GM21423 (cell line): ENCODE results near the gene CAPN5.

Source experiments
- ATAC-seq: cut with Tn5 transposase; IDR thresholded peaks from one replicate; pipeline ENCODE4 v1.9.1; 2021; ENCODE audit warnings: mild to moderate bottlenecking, moderate library complexity; ENCODE audit not compliant: unreplicated experiment

CAPN5 gene

GRCh38 chr11:77129069-77129841 is 62.5 kb downstream of the CAPN5 start:
- no peak for ATAC-seq

- ATAC-seq: no peak
These were observed 63.3 kb downstream of the CAPN5 start for GRCh38 chr11:77129842-77130756.

GRCh38 chr11:77130763-77131513 is 64.2 kb downstream of the CAPN5 start:
- ATAC-seq: no peak

- no peak for ATAC-seq
These were observed 64.8 kb downstream of the CAPN5 start for GRCh38 chr11:77131560-77131959.

GRCh38 chr11:77135069-77135468 is 68.3 kb downstream of the CAPN5 start:
- no peak for ATAC-seq

- ATAC-seq: no peak
These were observed 69.3 kb downstream of the CAPN5 start for GRCh38 chr11:77136074-77136473.

GRCh38 chr11:77136784-77137420 is 70.1 kb downstream of the CAPN5 start:
- ATAC-seq: no peak

GRCh38 chr11:77137421-77137820 is 70.7 kb downstream of the CAPN5 start:
- ATAC-seq: no peak

- ATAC-seq: no peak
These were observed 71.4 kb downstream of the CAPN5 start for GRCh38 chr11:77138106-77138649.

- ATAC-seq: no peak
These were observed 72.4 kb downstream of the CAPN5 start for GRCh38 chr11:77139201-77139600.

- ATAC-seq: no peak
These were observed 73.6 kb downstream of the CAPN5 start for GRCh38 chr11:77140231-77140851.

- ATAC-seq: no peak
These were observed 74.3 kb downstream of the CAPN5 start for GRCh38 chr11:77141034-77141433.

- no peak for ATAC-seq
These were observed 74.7 kb downstream of the CAPN5 start for GRCh38 chr11:77141475-77141874.

GRCh38 chr11:77142091-77142975 is 75.6 kb downstream of the CAPN5 start:
- no peak for ATAC-seq

GRCh38 chr11:77143405-77144020 is 76.7 kb downstream of the CAPN5 start:
- ATAC-seq: no peak

- ATAC-seq: no peak
These were observed 77.6 kb downstream of the CAPN5 start for GRCh38 chr11:77144196-77144856.

GRCh38 chr11:77144857-77145428 is 78.2 kb downstream of the CAPN5 start:
- no peak for ATAC-seq
